Amniotic stem cell (primary cell): ENCODE results near the gene CREB5.
"Not testable (repeated sequence)": the region's sequence is repeated elsewhere in the genome, so short reads cannot be mapped to it uniquely, and the experiment has no call there.

Experiments used
- DNase-seq: peaks from one replicate; lab custom pipeline; 2025; lab: John Stamatoyannopoulos, UW

The CREB5 gene

DNA sequence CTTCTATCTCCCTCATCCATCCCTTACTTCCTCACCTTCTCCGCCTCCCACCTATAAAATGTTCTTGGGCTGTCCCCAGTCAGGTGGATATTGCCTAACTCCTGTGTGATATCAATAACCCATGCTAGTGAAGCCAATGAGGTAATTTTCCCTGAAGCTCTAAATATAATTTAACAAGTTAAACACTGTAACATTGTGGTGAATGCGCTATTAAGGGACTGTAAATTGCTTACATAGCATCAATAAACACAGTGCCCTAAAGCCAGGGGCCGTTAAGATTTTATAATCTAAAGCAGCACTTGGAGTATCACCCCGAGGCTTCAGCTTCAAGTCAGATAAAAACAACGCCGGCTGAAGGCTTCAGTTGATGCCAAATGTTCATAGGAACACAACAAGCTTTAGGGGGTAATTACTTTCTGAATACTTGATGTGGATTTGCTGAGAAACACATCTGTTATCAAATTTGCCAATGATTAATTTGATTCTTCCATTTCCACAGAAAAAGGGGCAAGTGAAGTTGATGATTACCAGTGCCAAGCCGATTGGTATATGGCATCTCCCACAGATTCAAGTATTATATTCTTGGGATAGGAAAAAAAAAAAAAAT, 138.4 kb downstream of the CREB5 start:
- no peak for DNase-seq

DNA sequence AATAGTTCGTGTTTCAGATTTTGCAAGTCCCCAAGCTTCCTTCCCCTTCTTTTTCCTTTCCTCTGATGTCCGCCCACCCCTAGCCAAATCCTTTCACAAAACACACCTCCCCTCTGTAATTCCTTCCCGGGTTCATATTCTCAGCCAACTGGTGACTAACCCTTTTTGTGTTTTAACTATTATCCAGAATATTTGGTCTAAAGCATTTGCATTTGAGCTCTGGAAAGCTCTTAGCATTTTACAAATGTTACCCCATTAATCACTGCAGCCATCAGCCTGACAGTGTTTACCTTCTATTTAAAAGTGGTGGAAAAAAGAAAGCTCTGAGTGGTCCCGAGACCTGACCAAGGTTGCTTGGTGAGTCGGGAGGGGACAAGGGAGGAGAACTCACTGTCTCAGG, 139.0 kb downstream of the CREB5 start:
- DNase-seq: no peak

GRCh38 chr7:28551766-28552165, 139.4 kb downstream of the CREB5 start:
- not testable (repeated sequence) for DNase-seq

DNA sequence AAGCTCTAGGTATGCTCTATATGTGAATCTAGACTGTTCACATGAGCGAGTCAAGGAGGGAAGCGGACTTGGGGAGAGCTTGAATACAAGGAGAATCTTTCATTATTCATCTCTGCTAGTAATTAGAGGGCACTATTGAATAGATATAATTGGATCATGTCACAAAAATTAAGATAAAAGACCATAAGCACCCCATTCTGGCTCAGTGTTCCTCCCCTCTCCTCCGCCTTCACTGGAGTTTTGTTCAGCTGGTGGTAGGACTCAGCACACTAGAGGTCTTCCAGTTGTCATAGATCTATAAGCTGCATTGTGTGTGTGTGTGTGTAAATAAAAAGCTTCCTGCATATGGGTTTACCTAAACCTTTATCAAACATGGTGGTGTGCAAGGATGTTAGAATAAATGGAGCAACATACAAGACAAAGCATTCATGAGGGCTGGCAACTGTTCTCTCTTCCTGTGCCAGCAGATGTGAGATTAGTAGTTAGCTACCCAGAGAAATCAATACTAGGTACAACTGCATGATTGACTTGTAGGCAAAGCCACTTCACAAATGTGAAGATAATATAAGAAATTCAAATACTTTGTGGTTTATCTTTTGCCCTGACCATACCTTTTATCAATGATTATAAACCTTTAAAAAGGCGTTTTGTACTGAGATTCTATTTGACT, 142.6 kb downstream of the CREB5 start:
- DNase-seq: no peak

GRCh38 chr7:28556025-28556424, 143.7 kb downstream of the CREB5 start:
- no peak for DNase-seq

- no peak for DNase-seq
These were observed 144.4 kb downstream of the CREB5 start for GRCh38 chr7:28556671-28557070.

DNA sequence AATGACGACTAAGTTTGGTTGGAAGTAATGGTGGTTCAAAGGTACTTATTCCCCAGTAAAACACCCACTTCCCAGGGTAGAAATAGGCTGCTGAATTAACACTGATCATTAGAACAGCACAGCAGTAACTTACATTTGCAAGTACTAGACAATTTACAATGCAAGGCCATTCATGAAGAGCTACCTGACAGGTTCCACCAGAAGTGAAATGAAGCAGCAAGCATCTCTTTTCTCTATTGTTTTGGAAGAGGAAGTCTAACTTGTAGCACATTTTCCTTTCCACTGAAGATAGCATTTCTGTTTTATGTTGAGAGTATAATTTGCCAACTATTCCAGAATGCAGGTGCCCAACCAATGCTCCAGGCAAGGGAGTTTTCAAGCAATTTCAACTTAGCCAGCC, 145.9 kb downstream of the CREB5 start:
- no peak for DNase-seq

- no peak for DNase-seq
These were observed 148.4 kb downstream of the CREB5 start for GRCh38 chr7:28560767-28561166.

DNA sequence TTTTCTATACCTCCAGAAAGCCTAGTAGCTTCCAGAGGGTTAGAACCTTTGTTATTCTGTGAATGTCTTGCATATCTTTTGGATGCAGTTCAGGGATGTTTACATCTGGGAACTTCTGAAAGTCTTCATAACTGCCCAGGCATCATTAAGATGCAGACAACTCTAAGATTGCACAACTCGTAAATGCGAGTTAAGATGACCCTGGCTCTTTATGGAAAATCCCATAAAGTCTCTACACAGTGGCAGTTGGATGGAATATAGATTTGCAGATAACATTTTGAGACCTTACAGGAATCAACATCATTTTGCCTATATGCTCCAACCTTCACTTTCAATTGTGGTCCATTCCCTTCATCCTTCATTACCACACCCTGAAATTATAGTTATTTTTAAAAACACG, 151.7 kb downstream of the CREB5 start:
- DNase-seq: no peak

- DNase-seq: no peak
These were observed 152.5 kb downstream of the CREB5 start for GRCh38 chr7:28564755-28565374.

DNA sequence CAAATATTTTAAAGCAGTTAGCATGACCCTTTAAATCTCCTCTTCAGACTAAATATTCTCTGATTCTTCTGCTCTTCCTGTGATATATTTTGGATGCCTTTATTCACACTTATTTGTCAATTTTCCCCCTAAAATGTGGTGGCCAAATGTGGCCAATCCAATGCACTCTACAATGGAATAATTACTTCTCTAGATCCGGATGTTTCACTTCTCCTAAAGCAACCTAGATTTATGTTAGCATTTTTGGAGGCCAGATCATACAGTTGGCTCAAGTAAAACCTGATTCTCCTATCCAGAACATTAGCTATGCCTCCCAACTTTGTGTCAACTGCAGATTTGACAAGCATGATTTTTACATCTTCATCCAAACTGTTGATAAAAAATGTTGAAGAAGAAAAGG, 153.7 kb downstream of the CREB5 start:
- no peak for DNase-seq

GRCh38 chr7:28570113-28570969, 158.0 kb downstream of the CREB5 start:
- DNase-seq: no peak

- no peak for DNase-seq
These were observed 158.6 kb downstream of the CREB5 start for GRCh38 chr7:28570970-28571288.

DNA sequence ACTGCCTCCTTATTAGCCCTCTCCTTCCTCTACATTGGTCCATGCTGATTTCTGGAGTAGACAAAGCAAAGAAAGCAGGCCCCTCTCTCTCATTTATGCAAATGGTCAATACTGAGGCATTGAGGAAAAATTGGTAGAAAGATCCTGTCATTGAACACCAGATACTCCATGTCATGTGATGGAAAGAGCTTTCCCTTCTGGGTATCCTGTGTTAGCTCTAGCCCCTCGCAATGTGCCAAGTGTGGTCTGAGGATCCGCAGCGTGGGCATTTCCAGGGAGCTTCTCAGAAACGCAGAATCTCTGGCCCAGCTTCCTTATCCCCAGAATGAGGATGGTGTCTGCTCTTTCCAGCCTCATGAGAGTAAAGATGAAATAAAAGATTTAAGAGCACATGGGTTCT, 159.1 kb downstream of the CREB5 start:
- DNase-seq: no peak

DNA sequence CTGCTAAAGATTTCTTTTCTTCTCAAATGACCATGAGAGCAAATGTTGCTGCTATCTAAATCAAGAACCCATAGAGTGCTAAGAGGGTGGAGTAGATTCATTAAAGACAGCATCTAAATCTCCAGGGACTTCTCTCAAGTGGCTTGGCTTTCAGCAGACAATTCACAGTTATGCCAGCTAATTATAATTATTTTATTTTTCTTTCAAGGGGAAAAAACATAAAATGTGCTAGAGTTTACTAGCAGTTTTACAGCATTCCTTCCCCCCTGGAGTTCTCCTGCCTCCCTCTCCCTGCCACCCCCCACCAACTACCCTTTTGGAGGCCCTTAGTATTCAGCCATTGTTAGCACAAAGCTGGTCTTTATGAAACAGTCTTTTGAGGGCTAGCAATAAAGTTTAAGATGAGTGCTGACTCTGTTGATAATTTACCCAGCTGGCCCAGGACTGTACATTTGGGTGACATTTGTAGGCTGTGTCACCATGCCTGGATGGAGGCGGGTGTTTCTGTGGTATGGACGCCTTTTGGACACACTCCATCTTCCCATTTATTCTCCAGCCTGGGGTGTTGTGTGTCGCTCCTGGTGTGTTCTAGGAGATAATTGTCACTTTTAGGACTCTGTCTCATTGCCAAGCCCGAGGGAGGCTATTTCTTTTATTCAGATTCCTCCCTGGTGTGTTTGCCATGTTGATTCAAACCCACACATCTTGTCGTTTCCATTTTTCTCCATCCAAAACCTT, 160.2 kb downstream of the CREB5 start:
- no peak for DNase-seq

DNA sequence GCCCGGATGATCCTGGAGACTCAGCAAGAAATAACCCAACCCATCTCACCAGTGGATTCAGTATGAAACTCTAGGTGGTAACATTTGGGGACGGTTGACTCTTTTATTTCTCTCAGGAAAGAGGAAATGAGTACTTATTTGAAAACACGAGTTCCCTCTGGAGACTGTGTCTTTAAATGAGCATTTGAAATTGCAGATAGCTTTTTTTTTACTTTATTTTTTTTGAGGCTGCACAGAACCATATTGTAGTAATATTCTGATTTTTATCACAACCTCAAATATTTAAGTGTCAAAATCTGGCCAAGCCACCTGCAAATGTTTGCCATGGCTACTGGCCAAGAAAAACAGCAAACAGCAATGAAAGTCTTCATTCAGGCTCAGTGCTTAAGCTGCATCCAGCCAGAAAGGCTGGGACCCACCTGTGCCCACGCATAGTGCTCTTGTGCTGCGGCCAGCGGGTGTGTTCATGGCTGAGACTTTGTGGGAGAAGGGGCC, 160.8 kb downstream of the CREB5 start:
- no peak for DNase-seq

DNA sequence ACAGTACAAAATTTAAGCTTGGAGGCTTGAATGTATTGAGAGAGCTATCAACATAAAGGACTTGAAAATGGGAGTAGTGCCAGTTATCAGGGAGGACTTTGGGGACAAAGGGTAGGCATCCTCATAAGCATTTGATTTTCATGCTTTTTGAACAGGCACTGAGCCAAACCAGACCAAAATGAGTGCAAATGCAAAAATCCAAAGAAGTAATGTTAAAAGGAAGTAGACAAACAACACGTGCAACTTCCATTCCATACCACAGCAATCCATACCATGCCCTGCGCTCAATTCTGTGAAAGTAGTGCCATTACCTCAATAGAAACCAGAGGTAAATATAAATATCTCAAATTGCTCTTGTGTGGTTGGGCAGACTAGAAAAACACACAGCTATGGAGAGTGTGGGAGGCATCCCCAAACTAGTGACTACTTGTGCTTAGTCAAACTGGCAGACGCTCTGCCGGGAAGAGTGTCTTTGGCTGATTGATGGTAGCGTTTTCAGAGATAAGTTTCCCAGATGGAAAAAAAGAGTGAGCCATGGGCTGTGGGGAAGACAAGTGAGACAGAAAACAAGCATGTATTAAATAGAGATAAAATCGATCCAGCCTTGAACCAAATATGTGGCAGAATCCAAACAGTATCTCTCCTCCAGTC, 161.5 kb downstream of the CREB5 start:
- DNase-seq: no peak

DNA sequence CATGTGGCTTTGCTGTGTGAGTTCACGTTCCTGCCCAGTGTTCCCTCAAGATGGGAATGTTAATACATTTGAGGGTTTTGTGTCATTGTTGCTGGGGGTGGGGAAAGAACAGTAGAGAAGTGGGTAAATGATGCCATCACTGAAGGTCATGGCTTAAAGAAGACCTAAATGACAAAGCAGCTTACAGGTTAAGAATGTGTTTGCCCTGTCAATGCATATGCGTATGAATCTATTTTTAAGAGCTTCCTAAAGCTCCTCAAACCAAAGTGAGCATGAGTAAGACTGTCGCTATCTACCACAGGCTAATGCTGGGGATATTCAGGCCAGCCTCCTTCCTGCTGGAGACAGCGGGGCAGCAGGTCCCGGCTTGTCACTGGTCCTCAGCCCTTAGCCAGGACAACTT, 162.9 kb downstream of the CREB5 start:
- no peak for DNase-seq

DNA sequence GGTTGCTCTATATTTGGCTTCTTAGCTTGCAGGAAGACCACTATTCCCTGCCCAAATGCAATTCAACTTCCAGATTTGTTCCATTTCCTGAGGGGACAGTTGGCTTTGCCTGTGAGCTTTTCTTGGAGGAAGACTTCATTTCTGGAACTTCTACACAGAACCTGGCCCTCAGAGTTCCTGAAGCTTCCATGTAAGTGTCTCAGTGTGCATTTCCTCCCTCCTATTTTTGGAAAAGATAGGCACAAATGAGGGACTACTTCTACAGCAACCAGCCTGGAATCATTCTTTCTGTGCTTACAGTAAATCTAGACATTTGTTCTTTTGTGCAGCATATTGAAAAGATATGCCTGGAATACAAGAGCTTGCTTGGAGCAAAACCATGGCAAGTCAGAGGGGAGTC, 164.3 kb downstream of the CREB5 start:
- DNase-seq: no peak

DNA sequence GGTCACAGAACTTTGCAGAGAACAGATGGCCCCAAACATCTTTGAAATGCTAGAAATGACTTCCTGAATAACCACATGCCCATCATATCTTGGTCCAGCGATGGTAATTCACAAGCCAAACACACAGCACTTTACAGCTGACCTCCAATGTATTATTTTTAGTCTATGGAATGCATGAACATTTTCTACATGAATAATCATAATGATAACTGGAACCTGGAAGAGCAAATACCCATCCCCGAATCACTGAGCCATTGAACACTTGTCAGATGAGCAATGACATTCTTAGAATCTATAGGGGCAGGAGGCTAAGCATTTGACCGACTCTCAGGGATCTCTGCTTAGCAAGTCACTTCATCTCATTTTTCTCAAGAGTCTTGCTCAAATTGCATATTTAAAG, 167.3 kb downstream of the CREB5 start:
- DNase-seq: no peak

GRCh38 chr7:28580665-28581064, 168.3 kb downstream of the CREB5 start:
- no peak for DNase-seq

GRCh38 chr7:28581351-28581750, 169.0 kb downstream of the CREB5 start:
- no peak for DNase-seq
